WTC11 (cell line): Measurements from ENCODE around the gene DLX6.

Experiments
- ATF1 ChIP-seq: sonication (generic); formaldehyde crosslinking; IDR thresholded peaks from 2 replicates; pipeline ENCODE4 v1.8.1; 2023; ENCODE audit warnings: mild to moderate bottlenecking, moderate library complexity, missing genetic modification reagents
- ATF2 ChIP-seq: sonication (generic); formaldehyde crosslinking; IDR thresholded peaks from 2 replicates; pipeline ENCODE4 v1.8.1; 2022; ENCODE audit warnings: low read depth, missing genetic modification reagents, borderline replicate concordance
- CREM ChIP-seq: sonication (generic); formaldehyde crosslinking; IDR thresholded peaks from 2 replicates; pipeline ENCODE4 v1.8.1; 2022; ENCODE audit warnings: mild to moderate bottlenecking, missing genetic modification reagents, moderate library complexity
- CTCF ChIP-seq: fragments of 200-600 bp; IDR thresholded peaks from 2 replicates; pipeline ENCODE4 v1.8.0; 2022; ENCODE audit warnings: antibody characterized with exemption
- GABPB1 ChIP-seq: sonication (generic); formaldehyde crosslinking; IDR thresholded peaks from 2 replicates; pipeline ENCODE4 v1.8.1; 2023; ENCODE audit warnings: mild to moderate bottlenecking, missing genetic modification reagents
- HMGXB4 ChIP-seq: sonication (generic); formaldehyde crosslinking; IDR thresholded peaks from 2 replicates; pipeline ENCODE4 v1.8.1; 2023; ENCODE audit warnings: mild to moderate bottlenecking, moderate library complexity, missing genetic modification reagents
- JUN ChIP-seq: sonication (generic); formaldehyde crosslinking; IDR thresholded peaks from 2 replicates; pipeline ENCODE4 v1.8.0; 2023; ENCODE audit warnings: mild to moderate bottlenecking, missing genetic modification reagents
- MAX ChIP-seq: sonication (generic); formaldehyde crosslinking; IDR thresholded peaks from 2 replicates; pipeline ENCODE4 v1.8.0; 2022; ENCODE audit warnings: mild to moderate bottlenecking, missing genetic modification reagents
- RELA ChIP-seq: sonication (generic); formaldehyde crosslinking; IDR thresholded peaks from 2 replicates; pipeline ENCODE4 v1.8.1; 2022; ENCODE audit warnings: missing genetic modification reagents, mild to moderate bottlenecking, borderline replicate concordance
- USF1 ChIP-seq: sonication (generic); formaldehyde crosslinking; IDR thresholded peaks from 2 replicates; pipeline ENCODE4 v1.8.0; 2022; ENCODE audit warnings: mild to moderate bottlenecking, missing genetic modification reagents
- ZNF317 ChIP-seq: sonication (generic); formaldehyde crosslinking; IDR thresholded peaks from 2 replicates; pipeline ENCODE4 v1.8.1; 2023; ENCODE audit warnings: low read depth, mild to moderate bottlenecking, moderate library complexity, missing genetic modification reagents, borderline replicate concordance
- ZNF423 ChIP-seq: fragments of 250-450 bp; sonication (Bioruptor Pico); IDR thresholded peaks from 2 replicates; pipeline ENCODE4 v2.1.2; 2022; ENCODE audit warnings: mild to moderate bottlenecking, moderate library complexity
- ZSCAN18 ChIP-seq: fragments of 250-450 bp; sonication (Bioruptor Pico); IDR thresholded peaks from 2 replicates; pipeline ENCODE4 v2.1.2; 2022; ENCODE audit warnings: mild to moderate bottlenecking, moderate library complexity
- TF ChIP-seq, protein P1 (sequence below): sonication (generic); formaldehyde crosslinking; conservative IDR thresholded peaks from 2 replicates; pipeline ENCODE4 v1.8.1; 2022; ENCODE audit warnings: mild to moderate bottlenecking, missing genetic modification reagents

DNA sequence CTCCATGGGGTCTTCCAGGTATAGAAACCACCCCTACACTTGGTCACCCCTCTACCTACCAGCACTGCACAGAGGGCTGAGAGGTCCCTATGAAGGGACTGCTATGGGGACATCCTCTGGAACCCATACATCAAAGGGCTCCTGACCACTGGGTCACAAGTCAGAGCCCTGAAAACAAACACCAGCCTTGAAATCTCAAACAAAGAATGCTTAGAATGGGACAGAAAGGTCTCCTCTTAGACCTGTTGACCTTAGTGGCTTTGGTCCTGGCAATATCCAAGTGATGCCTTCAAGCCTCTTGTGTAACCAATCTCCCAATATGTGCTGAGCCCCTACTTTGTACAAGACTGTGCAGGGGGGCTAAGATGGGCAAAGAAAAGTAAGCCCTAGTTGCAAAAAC lies 34.6 kb upstream of the DLX6 start:
- no peak for TF ChIP-seq ATF1 (CRISPR knock-in tag)
- TF ChIP-seq HMGXB4: no peak
- no peak for TF ChIP-seq CTCF
- TF ChIP-seq CREM: no peak
- no peak for TF ChIP-seq ZSCAN18 (CRISPR knock-in tag)
- no peak for TF ChIP-seq USF1 (CRISPR knock-in tag)
- TF ChIP-seq ZNF317 (CRISPR knock-in tag): no peak
- no peak for TF ChIP-seq ZNF423 (CRISPR knock-in tag)
- TF ChIP-seq, protein P1, sequence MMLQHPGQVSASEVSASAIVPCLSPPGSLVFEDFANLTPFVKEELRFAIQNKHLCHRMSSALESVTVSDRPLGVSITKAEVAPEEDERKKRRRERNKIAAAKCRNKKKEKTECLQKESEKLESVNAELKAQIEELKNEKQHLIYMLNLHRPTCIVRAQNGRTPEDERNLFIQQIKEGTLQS (CRISPR knock-in tag): no peak
- no peak for TF ChIP-seq RELA
- no peak for TF ChIP-seq MAX (CRISPR knock-in tag)
- no peak for TF ChIP-seq JUN (CRISPR knock-in tag)
- no peak for TF ChIP-seq ATF2
- peak; percentile 63; the same call in 1 of the 2 replicates for TF ChIP-seq GABPB1 (CRISPR knock-in tag)
